ENCODE results near the gene TEX53. TPM values are rescaled to one million over a fixed set of nuclear protein-coding genes. Genes with fewer than 3 reads are reported as not detected.

TEX53 gene
- total and polyA plus RNA-seq, 2 of the 8 experiments (the other 6 are each of a cell fraction or from before 2014, with no cell fraction given), result not detected

- H3K27me3 ChIP-seq (replicated peaks in 1 of 4; ENCODE audit: control insufficient read depth in 3 of 4, extremely low read depth in 1 of 4, insufficient read depth in 3 of 4, low read length in 3 of 4), result no peaks in the 10 kb centered on the region
- H2AFZ ChIP-seq (ENCODE audit: low read length), result no peak overlapping the region
- H3K23me2 ChIP-seq (ENCODE audit: low read depth, low read length), result no peaks in the 10 kb centered on the region
- H3K23ac ChIP-seq (ENCODE audit: insufficient read length), result no peak overlapping the region
- DNase-seq (ENCODE audit: low read depth in 1 of 2, low spot score in 2 of 2) (no peak), FAIRE-seq (no peak)
- H4K5ac ChIP-seq (ENCODE audit: insufficient read length, low read depth, low read length), result no peak overlapping the region
- no peak overlapping the region for H2BK15ac ChIP-seq (ENCODE audit: low read length)
- no peak overlapping the region for H4K8ac ChIP-seq (ENCODE audit: extremely low read depth, insufficient read depth, low read length)
- H3K4me2 ChIP-seq (ENCODE audit: insufficient read depth in 1 of 2, low read depth in 2 of 2, low read length in 2 of 2), result no peak overlapping the region
- H2BK20ac ChIP-seq (ENCODE audit: low read length), result no peak overlapping the region
- TF ChIP-seq RAD21 (IDR thresholded peaks at IDR 0.05 in 1 of 2, conservative IDR thresholded peaks at IDR 0.05 in 1 of 2; ENCODE audit: low read depth in 2 of 2, low read length in 2 of 2) (no peak), SIN3A (conservative IDR thresholded peaks at IDR 0.05 in 1 of 2, IDR thresholded peaks at IDR 0.05 in 1 of 2; ENCODE audit: low read depth in 1 of 2, low read length in 2 of 2) (no peak), TCF12 (IDR thresholded peaks at IDR 0.05; ENCODE audit: low read depth, low read length) (no peak), CEBPB (IDR thresholded peaks at IDR 0.05; ENCODE audit: low read depth, low read length) (no peak), SP1 (IDR thresholded peaks at IDR 0.05; ENCODE audit: low read depth, low read length) (no peak), CHD1 (IDR thresholded peaks at IDR 0.05; ENCODE audit: low read depth, low read length) (no peak), GTF2F1 (IDR thresholded peaks at IDR 0.05; ENCODE audit: borderline replicate concordance, low read depth, low read length) (no peak)
- no peaks in the 10 kb centered on the region for H3K9me3 ChIP-seq (ENCODE audit: insufficient read depth in 2 of 2, low read depth in 1 of 2, low read length in 1 of 2)
- H3K4ac ChIP-seq (replicated peaks; ENCODE audit: insufficient read length, low read depth, low read length), result no peak overlapping the region
- no peak overlapping the region for H2BK12ac ChIP-seq (ENCODE audit: low read depth, low read length)
- no peak overlapping the region for H3K27ac ChIP-seq (ENCODE audit: low read depth, low read length)
- H3K18ac ChIP-seq (ENCODE audit: extremely low read depth, low read length), result no peak overlapping the region
- no peak overlapping the region for H3K4me3 ChIP-seq (ENCODE audit: extremely low read depth in 1 of 4, insufficient read depth in 2 of 4, low read depth in 3 of 4, low read length in 4 of 4)
- no peaks in the 10 kb centered on the region for H3K79me1 ChIP-seq (ENCODE audit: low read depth, low read length)
- no peaks in the 10 kb centered on the region; a peak in 1 of 7 replicates for H3K4me1 ChIP-seq (replicated peaks in 1 of 4; ENCODE audit: control insufficient read depth in 3 of 4, insufficient read depth in 4 of 4, low read length in 3 of 4)
- 82% methylated on average over 1 of the region's 1 CpG; no CpG with 5 or more reads in 1 of the 2 experiments for WGBS, 2 experiments (ENCODE audit: extremely low coverage in 1 of 2, insufficient coverage in 1 of 2, insufficient read length in 1 of 2, insufficient replicate concordance in 2 of 2, low coverage in 1 of 2, low lambda C conversion rate in 2 of 2, missing lambda C conversion rate in 1 of 2)
- H3K14ac ChIP-seq (ENCODE audit: insufficient read length), result no peak overlapping the region
- H3K56ac ChIP-seq (replicated peaks; ENCODE audit: insufficient read length, low read depth, low read length), result no peak overlapping the region
- no peaks in the 10 kb centered on the region for H4K20me1 ChIP-seq (replicated peaks in 1 of 2; ENCODE audit: control insufficient read depth in 1 of 2, insufficient read depth in 2 of 2, low read length in 2 of 2)
- no peak overlapping the region for H2AK5ac ChIP-seq (ENCODE audit: low read depth, low read length)
- no peak overlapping the region for H2BK5ac ChIP-seq (ENCODE audit: low read depth, low read length)
- H4K91ac ChIP-seq (replicated peaks; ENCODE audit: insufficient read length, low read length), result no peak overlapping the region
- no peak overlapping the region for H2BK120ac ChIP-seq (replicated peaks; ENCODE audit: low read depth, low read length)
- CTCF ChIA-PET (ENCODE audit: partially characterized antibody), result interaction anchor here (0.5 to 2.6 kb wide), 7 partner anchors 9 to 266 kb away, joined by 3 to 20 read pairs (median 6); partner anchors contain the start of gene TEX48
- H3K36me3 ChIP-seq (ENCODE audit: control insufficient read depth in 2 of 4, insufficient read depth in 4 of 4, low read length in 3 of 4), result no peaks in the 10 kb centered on the region
- POLR2A ChIA-PET (ENCODE audit: partially characterized antibody), result no interaction called here
- H3K9ac ChIP-seq (replicated peaks in 1 of 4; ENCODE audit: extremely low read depth in 1 of 4, low read depth in 3 of 4, low read length in 3 of 4), result no peak overlapping the region
- H3K79me2 ChIP-seq (ENCODE audit: control insufficient read depth in 1 of 2, insufficient read depth in 2 of 2, low read length in 2 of 2), result no peaks in the 10 kb centered on the region
These were observed 14.0 kb upstream of the TEX53 start for GRCh38 chr9:114671605-114672004.

All from H1 (cell line).